GM18870 (cell line): Measurements from ENCODE around the gene LAMA2.

ENCODE experiments used
- ATAC-seq: cut with Tn5 transposase; IDR thresholded peaks from one replicate; pipeline ENCODE4 v1.9.1; 2021; ENCODE audit warnings: moderate library complexity; ENCODE audit not compliant: unreplicated experiment

The LAMA2 gene

DNA sequence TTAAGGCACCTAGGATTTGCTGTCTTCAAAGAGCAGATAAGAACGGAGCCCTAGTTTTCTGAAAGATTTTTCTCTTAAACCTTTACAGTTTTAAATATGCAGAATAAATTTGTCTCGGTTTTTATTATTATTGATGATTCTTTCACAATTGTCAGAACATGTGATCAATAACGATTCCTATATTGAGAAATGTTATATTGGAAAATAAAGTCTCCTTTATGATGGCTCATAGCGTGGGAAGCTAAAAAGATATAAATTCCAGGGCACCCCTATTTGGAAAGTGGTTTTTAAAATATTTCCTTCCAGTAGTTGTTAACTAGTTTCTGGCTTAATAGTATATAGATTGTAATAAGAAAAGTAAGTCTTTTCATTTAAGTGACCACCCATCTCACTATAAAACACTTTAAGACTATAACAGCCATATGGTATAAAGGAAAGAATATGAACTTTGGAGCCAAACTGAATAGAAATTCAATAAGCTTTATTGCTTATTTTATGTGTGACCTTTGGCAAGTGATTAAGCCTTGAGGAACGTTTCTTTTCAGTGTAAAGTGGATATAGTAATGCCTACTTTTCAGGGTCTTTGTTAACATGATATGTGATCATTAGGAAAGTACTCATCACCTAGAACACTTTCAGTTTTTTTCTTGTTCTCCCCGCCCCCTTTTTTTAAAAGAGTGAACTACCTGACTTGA lies 369.6 kb downstream of the LAMA2 start:
- ATAC-seq, result no peak

DNA sequence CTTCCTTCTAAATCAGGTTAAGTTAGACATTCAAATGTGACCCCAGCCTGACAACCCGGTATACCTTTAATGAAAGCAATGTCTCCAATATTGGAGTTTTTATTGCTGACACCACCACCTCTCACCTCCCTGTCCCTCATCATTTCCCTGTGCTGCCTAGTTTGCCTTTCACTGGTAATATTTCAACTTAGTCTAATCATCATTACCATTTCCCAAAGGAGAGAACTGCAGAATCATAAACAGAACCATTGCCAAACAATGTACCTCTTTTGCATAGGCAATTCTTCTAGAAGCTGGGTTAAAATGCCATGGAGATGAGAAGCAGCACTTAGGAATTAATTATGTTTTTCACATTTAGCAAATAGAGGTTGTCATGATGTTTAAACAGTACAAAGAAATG lies 370.3 kb downstream of the LAMA2 start:
- no peak for ATAC-seq

DNA sequence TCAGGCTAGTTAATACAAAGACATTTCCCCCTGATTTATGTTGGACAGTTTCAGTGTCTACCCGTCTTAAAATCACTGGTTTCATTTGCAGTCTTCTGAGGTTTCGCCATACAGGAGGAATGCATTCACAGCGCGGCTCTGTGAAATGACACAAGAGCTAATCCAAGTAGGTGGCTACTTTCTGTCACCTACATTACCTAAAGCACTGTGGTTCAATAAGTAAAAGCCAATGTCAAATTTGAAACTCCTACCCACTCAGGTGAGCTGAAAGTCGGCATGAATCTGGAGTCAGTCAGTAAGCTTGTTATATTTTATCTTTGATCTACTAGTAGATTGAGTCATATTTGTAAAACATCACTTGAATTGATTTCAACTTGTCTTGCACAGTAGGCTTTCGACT lies 370.8 kb downstream of the LAMA2 start:
- ATAC-seq, result no peak

DNA sequence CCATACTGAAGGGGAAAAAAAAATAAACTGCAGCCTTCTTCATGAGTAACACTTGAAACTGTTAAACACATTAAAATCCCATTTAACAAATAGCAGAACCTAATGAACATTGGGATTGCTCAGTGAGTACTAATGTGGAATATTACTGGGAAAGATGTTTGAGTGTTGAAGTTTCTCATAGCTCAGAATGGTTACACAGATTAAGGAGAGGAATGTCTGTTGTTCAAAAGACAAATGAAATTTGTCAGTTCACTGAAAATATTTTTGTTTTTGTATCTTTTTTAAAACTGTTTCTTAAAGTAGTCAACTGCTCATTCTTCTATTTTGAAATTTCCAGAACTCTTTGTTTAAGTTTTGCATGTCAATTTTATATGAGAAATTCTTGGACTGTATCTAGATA lies 374.3 kb downstream of the LAMA2 start:
- no peak for ATAC-seq

GRCh38 chr6:129262661-129263060 lies 379.7 kb downstream of the LAMA2 start:
- ATAC-seq, result no peak

DNA sequence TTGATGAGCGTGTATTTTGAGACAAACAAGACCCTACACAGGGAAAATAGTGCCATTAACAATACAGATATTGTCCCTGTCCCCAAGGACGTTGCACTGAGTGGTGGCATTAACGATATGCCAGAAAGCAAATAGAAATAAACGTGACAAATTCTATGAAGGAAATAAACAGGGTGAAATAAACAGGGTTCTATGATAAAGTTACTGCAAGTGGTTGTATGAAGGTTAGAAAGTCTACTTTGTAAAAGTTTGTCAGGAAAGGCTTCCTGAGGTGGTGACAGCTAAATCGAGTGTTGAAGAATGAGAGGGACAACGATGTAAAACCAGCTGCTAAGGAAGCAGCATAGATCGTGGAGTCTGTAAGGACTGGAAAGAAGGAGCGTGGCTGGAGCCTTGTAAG lies 380.2 kb downstream of the LAMA2 start:
- no peak for ATAC-seq

- no peak for ATAC-seq
Observed at GRCh38 chr6:129264480-129265045, 381.6 kb downstream of the LAMA2 start.

- no peak for ATAC-seq
Observed at GRCh38 chr6:129267028-129267427, 384.1 kb downstream of the LAMA2 start.

GRCh38 chr6:129269076-129269475 lies 386.1 kb downstream of the LAMA2 start:
- no peak for ATAC-seq

DNA sequence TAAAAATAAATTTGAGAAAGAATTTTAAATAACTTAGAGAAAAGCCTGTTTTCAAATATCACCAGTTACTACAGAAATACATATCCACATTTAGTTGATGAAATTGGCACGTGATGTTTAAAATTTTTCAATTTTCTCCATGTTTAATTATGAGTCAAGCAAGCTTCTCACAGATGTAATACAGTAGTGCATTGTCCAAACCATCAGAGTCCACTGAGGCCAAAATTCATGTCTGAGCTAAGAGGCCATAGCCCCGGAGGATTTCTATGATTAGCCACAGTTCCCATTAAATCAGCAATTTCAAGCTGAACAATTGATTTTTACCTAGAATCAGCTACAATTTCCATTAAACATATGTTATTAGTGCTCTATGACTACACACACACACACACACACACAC lies 387.0 kb downstream of the LAMA2 start:
- ATAC-seq, result no peak

GRCh38 chr6:129270450-129270849 lies 387.5 kb downstream of the LAMA2 start:
- no peak for ATAC-seq

GRCh38 chr6:129273161-129273560 lies 390.2 kb downstream of the LAMA2 start:
- no peak for ATAC-seq

DNA sequence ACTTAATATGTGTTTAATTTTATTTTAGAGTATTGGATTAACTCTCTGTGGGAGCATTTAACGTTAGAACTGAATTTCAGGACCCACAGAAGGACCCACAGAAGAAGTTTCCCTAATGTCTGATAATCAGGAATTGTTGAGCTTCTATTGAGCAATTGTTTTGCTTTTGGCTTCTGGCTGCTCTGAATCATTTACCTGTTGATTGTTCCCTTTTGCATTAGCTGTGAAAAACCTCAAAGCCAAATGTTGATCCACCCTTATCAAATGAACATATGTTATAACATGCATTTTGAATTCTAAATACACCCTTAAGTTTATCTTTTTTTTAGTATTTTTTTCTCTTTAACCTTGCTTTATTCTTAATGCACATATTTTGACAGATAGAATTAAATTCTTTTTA lies 393.5 kb downstream of the LAMA2 start:
- ATAC-seq, result no peak

DNA sequence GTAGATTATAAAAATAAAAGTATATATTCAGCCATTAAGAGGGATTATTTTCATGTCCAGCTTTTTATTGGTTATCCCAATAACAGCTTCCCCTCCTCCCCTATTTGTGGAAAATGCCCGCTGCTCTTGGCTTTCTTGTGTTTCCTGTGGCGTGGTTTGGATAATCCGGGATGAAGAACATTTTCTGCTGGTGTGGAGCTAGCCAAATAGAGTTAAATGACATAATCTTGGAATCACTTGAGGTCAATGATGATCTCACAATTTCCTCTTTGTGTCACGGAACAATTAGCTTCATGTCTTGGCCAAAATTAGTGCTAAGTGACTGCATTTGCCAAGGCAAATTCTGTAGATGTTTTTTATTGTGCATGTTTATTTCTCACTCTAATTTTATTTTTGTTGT lies 394.0 kb downstream of the LAMA2 start:
- no peak for ATAC-seq

- no peak for ATAC-seq
Observed at GRCh38 chr6:129279343-129280292, 396.7 kb downstream of the LAMA2 start.

- ATAC-seq, result no peak
Observed at GRCh38 chr6:129280293-129280644, 397.3 kb downstream of the LAMA2 start.

DNA sequence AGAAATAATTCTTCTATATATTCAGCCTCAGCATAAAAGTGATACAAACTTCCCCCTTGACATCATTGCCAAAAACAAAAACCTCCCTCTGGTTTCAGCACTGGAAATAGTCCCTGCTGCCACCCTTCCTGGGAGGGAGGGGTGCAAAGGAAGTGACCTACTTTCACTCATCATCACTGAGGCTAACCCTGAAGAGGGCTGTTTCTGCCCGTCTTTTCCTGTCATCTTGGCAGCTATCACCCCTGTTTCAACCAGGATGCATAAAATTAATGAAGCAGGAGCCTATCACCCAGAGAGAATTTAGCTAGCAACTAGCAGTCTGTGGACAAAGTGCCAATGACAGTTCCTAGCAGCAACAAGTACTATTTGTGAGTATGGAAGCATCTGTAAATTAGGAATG lies 397.8 kb downstream of the LAMA2 start:
- no peak for ATAC-seq

DNA sequence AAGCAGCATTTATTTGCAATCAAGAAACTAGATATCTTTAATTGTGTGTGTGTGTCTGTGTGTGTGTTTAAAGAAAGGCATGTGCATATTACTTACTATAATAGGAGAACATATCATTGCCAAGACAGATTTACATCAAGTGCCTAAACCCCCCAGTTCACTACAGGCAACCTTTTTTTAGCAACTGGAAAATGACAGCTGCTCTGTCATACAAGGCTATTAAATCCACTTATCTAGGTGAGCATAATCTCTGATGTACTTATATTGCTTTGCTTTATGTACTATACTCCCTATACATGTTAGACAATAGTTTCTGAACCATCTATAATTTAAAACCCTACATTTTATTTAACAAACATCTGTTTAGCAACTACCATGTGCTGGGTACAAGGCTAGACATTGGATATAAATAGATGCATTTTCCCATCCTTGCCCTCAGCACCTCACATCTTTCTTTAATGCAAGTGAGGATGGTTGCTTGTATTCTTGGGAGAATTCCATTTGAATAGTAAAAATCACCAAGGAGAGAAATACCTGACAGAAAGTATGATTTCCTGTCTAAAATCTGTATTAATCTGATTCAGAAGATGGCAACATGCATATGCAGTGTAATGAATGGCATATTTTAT lies 398.3 kb downstream of the LAMA2 start:
- ATAC-seq, result no peak

DNA sequence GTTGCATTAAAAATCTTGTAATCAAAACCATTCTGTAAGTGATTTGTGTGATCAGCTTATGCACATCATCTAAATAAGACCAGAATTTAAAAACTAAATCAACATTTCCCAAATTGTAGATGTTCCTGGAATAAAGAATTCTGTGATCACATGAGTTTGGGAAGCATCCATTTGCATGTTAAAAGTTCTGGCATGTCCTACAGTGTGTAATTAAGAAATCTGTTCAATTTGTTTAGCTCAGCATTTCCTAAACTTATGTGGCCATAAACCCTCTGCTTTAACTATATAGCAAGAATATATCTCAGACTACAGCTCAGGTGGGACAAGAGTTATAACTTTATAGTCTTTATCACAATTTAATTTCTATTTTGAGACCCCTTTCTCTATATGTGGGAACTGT lies 399.1 kb downstream of the LAMA2 start:
- no peak for ATAC-seq

DNA sequence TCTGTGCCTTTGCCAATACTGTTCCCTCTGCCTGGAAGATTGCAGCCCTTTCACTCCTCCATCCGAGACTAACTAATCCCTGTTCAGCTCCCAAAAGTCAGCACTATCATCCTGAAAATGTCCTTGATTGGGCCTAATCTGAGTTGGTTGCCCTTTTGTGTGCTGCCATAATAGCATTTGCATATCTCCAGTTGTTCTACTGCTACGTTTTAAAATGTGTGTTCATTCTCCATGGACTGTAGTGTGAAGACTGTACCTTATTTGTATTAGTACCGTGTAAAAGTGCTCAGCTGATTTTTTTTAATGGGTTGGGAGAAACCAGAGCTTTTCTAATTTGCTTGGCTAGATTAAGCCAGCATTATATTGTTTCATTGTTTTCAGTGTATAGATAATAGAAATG lies 401.3 kb downstream of the LAMA2 start:
- no peak for ATAC-seq
